Occipital lobe (tissue), 1 donor: ENCODE data around the gene LIN9. TPM values are rescaled to one million over a fixed set of nuclear protein-coding genes. Genes with fewer than 3 reads are reported as not detected.

Source experiments
- total RNA-seq: library from RNA; depleted of rRNA; stranded (reverse); fragments of >200 nt; gene quantifications from one replicate; pipeline ENCODE4 v1.2.3, GENCODE V29; 2014

LIN9 gene
- total RNA-seq, 1 donor from 2014 or later = 20.1 TPM

Other genes starting within 250 kb of the LIN9 start
- 371 TPM for gene H3-3A, start 246.4 kb downstream of the LIN9 start, total RNA-seq
- 47.4 TPM for gene ACBD3, start 122.4 kb downstream of the LIN9 start, total RNA-seq
- not detected for gene MIXL1, start 85.5 kb downstream of the LIN9 start, total RNA-seq
- gene PARP1, start 98.9 kb upstream of the LIN9 start, total RNA-seq = 104 TPM
- gene STUM, start 239.6 kb upstream of the LIN9 start, total RNA-seq = 24.3 TPM